T-helper 1 cell treated with Interleukin-12 subunit alpha and Interleukin-12 subunit beta and Interleukin-4 antibody, amounts not matched to agents 30 μg/mL and 1 μg/mL, for 36 hours (primary cell): ENCODE results near the gene IRX2.

ENCODE experiments used
- H3K27ac Mint-ChIP-seq: one replicate; pipeline ENCODE4 v1.8.0; 2021; ENCODE audit warnings: mild to moderate bottlenecking, mixed read lengths
- H3K27me3 Mint-ChIP-seq: one replicate; pipeline ENCODE4 v1.8.0; 2021; ENCODE audit warnings: low read depth, mixed read lengths
- H3K36me3 Mint-ChIP-seq: one replicate; pipeline ENCODE4 v1.8.0; 2021; ENCODE audit warnings: low read depth, mixed read lengths
- H3K4me1 Mint-ChIP-seq: one replicate; pipeline ENCODE4 v1.8.0; 2021; ENCODE audit warnings: low read depth, mixed read lengths
- H3K4me3 Mint-ChIP-seq: one replicate; pipeline ENCODE4 v1.8.0; 2021; ENCODE audit warnings: mild to moderate bottlenecking, moderate library complexity, mixed read lengths
- H3K9me3 Mint-ChIP-seq: one replicate; pipeline ENCODE4 v1.8.0; 2021; ENCODE audit warnings: mixed read lengths

The IRX2 gene

DNA sequence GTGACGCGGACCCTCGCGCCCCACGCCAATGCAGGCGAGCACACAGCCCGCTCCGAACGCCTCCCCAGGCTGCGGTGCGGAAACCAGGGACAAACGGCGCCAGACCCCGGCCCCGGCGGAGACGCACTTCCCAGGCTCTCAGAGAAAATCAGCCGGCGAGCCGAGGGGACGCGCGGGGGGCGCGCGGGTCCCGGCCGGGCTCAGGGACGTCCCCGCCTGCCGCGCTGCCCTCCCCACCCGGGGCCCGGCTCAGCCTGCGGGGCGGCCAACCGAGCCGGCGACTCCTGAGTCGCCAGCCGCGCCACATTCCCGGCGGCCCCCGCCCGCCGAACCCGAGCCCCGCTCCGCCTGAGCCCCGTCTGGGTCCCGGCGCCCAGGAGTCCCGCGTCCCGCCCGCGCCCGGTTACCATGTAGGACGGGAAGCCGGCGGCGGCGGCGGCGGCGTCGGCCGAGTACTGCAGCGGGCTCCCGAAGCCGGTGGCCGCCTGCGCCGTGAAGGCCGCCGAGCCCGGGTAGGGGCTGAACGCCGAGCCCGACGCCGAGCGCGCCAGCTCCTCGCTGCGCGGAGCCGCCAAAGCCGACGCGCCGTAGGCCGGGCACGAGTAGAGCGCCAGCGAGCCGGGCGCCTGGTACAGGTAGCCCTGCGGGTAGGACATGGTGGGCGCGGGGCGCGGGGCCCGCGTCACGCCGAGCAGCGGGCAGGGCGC is 566 bp downstream of the IRX2 start:
- H3K4me3 Mint-ChIP-seq = no peak overlapping the region
- H3K27ac Mint-ChIP-seq = no peak overlapping the region
- no peaks in the 10 kb centered on the region for H3K4me1 Mint-ChIP-seq
- peaks cover 4% of the 10 kb centered on the region for H3K9me3 Mint-ChIP-seq
- H3K27me3 Mint-ChIP-seq = peaks cover 57% of the 10 kb centered on the region
- peaks cover 5% of the 10 kb centered on the region for H3K36me3 Mint-ChIP-seq

GRCh38 chr5:2750026-2750757 is 1.3 kb downstream of the IRX2 start:
- Mint-ChIP-seq H3K36me3 (peaks cover 5% of the 10 kb centered on the region), H3K27ac (peak overlapping the region; percentile 80), H3K4me3 (no peak overlapping the region), H3K27me3 (peaks cover 56% of the 10 kb centered on the region), H3K9me3 (peaks cover 4% of the 10 kb centered on the region), H3K4me1 (no peaks in the 10 kb centered on the region)

GRCh38 chr5:2749514-2750025 is 1.9 kb downstream of the IRX2 start:
- H3K9me3 Mint-ChIP-seq = peaks cover 4% of the 10 kb centered on the region
- H3K27me3 Mint-ChIP-seq = peaks cover 61% of the 10 kb centered on the region
- H3K36me3 Mint-ChIP-seq = peaks cover 5% of the 10 kb centered on the region
- H3K27ac Mint-ChIP-seq = peak overlapping the region; percentile 80
- no peaks in the 10 kb centered on the region for H3K4me1 Mint-ChIP-seq
- peak overlapping the region; percentile 34 for H3K4me3 Mint-ChIP-seq

GRCh38 chr5:2748861-2749513 is 2.5 kb downstream of the IRX2 start:
- H3K27ac Mint-ChIP-seq = peak overlapping the region; percentile 79
- peaks cover 62% of the 10 kb centered on the region for H3K27me3 Mint-ChIP-seq
- peaks cover 4% of the 10 kb centered on the region for H3K9me3 Mint-ChIP-seq
- peak overlapping the region; percentile 34 for H3K4me3 Mint-ChIP-seq
- no peaks in the 10 kb centered on the region for H3K4me1 Mint-ChIP-seq
- peaks cover 5% of the 10 kb centered on the region for H3K36me3 Mint-ChIP-seq

GRCh38 chr5:2748179-2748860 is 3.2 kb downstream of the IRX2 start:
- H3K4me1 Mint-ChIP-seq = no peaks in the 10 kb centered on the region
- peaks cover 64% of the 10 kb centered on the region for H3K27me3 Mint-ChIP-seq
- no peak overlapping the region for H3K4me3 Mint-ChIP-seq
- peaks cover 5% of the 10 kb centered on the region for H3K36me3 Mint-ChIP-seq
- H3K27ac Mint-ChIP-seq = no peak overlapping the region
- peaks cover 4% of the 10 kb centered on the region for H3K9me3 Mint-ChIP-seq

DNA sequence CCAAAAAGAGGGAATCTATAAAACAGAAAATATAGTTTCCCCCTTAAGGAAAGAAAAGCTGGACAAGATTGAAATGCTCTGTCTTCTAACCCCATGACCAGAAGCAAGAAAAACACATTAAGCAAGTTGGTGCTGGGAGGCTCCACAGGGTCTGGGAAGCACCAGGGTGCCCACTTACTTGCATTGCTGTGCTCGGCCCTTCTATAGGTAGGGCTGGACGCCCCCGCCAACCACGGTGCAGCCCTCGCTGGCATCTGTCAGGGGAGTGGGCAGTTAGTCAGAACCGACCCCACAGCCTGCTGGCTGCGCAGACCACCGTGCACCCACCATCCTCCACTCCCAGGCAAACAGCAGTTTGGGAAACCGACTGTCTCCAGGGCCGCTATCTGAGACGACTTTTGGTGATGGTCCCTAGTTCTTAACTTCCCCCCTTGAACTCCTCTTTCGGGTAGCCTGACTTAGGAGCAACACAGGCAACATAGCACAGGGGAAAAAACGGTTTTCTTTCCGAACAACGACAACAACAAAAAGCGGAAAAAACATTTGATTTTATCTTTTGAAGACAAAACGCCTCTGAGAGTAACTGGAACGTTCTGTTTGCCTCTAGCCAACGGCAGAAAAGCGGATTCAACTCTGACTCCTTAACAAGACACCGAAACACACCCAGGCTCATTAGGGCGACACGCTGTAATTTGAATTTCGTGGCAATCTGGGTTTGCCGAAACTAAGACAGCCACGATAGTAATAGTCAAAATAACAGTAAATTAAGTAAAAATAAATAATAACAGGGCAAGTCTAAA is 3.9 kb downstream of the IRX2 start:
- Mint-ChIP-seq H3K27ac (no peak overlapping the region), H3K4me3 (no peak overlapping the region), H3K9me3 (peaks cover 4% of the 10 kb centered on the region), H3K36me3 (peaks cover 5% of the 10 kb centered on the region), H3K27me3 (peaks cover 63% of the 10 kb centered on the region), H3K4me1 (no peaks in the 10 kb centered on the region)

GRCh38 chr5:2746561-2747032 is 4.9 kb downstream of the IRX2 start:
- Mint-ChIP-seq H3K27me3 (peaks cover 67% of the 10 kb centered on the region), H3K27ac (no peak overlapping the region), H3K9me3 (peaks cover 4% of the 10 kb centered on the region), H3K4me3 (no peak overlapping the region), H3K36me3 (peaks cover 3% of the 10 kb centered on the region), H3K4me1 (no peaks in the 10 kb centered on the region)

DNA sequence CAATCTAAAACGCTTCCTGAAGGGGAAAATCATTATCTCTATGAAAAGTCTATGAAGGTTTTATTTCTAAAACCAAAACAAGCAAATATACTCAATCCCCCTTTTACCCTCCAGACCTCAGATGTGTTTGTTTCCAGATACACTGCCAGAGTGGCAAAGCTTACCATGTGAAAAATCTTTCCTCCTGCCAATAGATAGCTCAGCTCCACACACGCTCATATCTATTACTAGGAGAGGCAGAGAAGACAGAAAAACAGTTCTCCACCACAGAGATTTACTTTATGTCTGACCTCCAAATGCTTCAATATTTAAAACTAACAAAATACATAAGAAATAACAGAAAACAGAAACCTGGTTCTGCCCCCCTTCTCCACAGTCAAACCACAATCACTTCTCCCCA is 7.0 kb downstream of the IRX2 start:
- no peaks in the 10 kb centered on the region for H3K4me1 Mint-ChIP-seq
- H3K4me3 Mint-ChIP-seq = no peak overlapping the region
- H3K36me3 Mint-ChIP-seq = no peaks in the 10 kb centered on the region
- H3K27ac Mint-ChIP-seq = no peak overlapping the region
- peaks cover 3% of the 10 kb centered on the region for H3K9me3 Mint-ChIP-seq
- peaks cover 69% of the 10 kb centered on the region for H3K27me3 Mint-ChIP-seq

GRCh38 chr5:2742921-2743679 is 8.4 kb downstream of the IRX2 start:
- H3K27ac Mint-ChIP-seq = no peak overlapping the region
- peaks cover 74% of the 10 kb centered on the region for H3K27me3 Mint-ChIP-seq

GRCh38 chr5:2741956-2742355 is 9.5 kb downstream of the IRX2 start:
- Mint-ChIP-seq H3K9me3 (no peaks in the 10 kb centered on the region), H3K4me1 (no peaks in the 10 kb centered on the region), H3K4me3 (no peak overlapping the region), H3K27ac (no peak overlapping the region), H3K27me3 (peaks cover 76% of the 10 kb centered on the region), H3K36me3 (no peaks in the 10 kb centered on the region)

More at GRCh38 chr5:2742921-2743679, 8.4 kb downstream of the IRX2 start:
- Mint-ChIP-seq H3K4me1 (no peaks in the 10 kb centered on the region), H3K9me3 (no peaks in the 10 kb centered on the region), H3K36me3 (no peaks in the 10 kb centered on the region), H3K4me3 (no peak overlapping the region)

DNA sequence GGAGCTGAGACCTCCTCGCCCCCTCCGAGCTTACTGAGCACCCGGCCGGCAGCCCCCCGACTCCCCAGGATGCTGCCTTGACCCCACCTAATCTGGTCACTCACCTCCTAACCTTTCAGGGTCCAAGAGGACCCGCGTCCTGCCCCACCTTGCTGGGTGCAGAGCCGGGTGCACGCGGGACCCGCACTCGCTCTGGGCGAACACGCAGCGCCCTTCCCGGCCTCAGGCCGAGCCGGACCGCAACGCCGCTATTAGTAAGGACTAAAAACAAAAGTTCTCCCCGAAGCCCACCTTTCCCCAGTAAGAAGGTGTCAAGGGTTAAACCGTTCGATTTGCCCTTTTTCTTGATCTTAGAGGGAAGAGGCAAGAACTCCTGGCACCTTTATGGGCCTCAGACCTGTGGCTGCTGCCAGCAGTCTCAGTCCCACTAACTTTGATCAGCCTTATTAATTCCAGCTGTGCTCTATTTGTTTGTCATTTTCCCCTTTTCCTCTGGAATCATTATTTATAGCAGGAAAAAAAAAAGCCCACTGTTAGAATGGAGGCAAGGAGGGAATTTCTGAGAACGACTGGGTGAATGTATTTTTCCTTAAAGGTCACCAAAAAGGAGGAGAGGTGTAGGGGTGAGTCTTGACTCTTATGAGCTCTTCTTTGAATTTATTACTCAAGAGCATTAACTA is 10.5 kb downstream of the IRX2 start:
- Mint-ChIP-seq H3K36me3 (no peaks in the 10 kb centered on the region), H3K4me1 (no peaks in the 10 kb centered on the region), H3K9me3 (no peaks in the 10 kb centered on the region), H3K27ac (no peak overlapping the region), H3K4me3 (no peak overlapping the region), H3K27me3 (peaks cover 68% of the 10 kb centered on the region)

GRCh38 chr5:2740051-2740875 is 11.2 kb downstream of the IRX2 start:
- Mint-ChIP-seq H3K27me3 (peaks cover 65% of the 10 kb centered on the region), H3K9me3 (no peaks in the 10 kb centered on the region), H3K27ac (no peak overlapping the region), H3K36me3 (no peaks in the 10 kb centered on the region), H3K4me1 (no peaks in the 10 kb centered on the region), H3K4me3 (no peak overlapping the region)
